Keratinocyte (primary cell): ENCODE measurements around the gene ITIH3. TPM values are rescaled to one million over a fixed set of nuclear protein-coding genes. Genes with fewer than 3 reads are reported as not detected.

Source experiments
- DNase-seq: peaks from one replicate; pipeline ENCODE4 v3.0.0-alpha.2; 2011; ENCODE audit warnings: low read depth, missing footprints, low spot score
- FAIRE-seq: peaks from 2 replicates; lab custom pipeline; 2011; peaks lifted over from hg19 to GRCh38; lab: Jason Lieb, UNC
- H2AFZ ChIP-seq: 2 replicates; pipeline ENCODE4 v1.6.0; 2012; ENCODE audit warnings: low read length, control low read depth, inconsistent platforms; ENCODE audit not compliant: control insufficient read depth
- H3K27ac ChIP-seq: 2 replicates; pipeline ENCODE4 v1.5.1; 2011; ENCODE audit warnings: low read length; ENCODE audit not compliant: control insufficient read depth, insufficient read depth
- H3K27me3 ChIP-seq: 3 replicates; pipeline ENCODE4 v1.6.0; 2011; ENCODE audit warnings: low read length; ENCODE audit not compliant: control insufficient read depth, insufficient read depth; ENCODE audit errors: extremely low read depth
- H3K36me3 ChIP-seq, 2 experiments: 2 replicates in 1 of 2; 3 replicates in 1 of 2; pipeline ENCODE4 v1.5.1; 2011; ENCODE audit warnings: low read length in 2 of 2, mild to moderate bottlenecking in 1 of 2; ENCODE audit not compliant: control insufficient read depth in 2 of 2, insufficient read depth in 2 of 2; ENCODE audit errors: extremely low read depth in 1 of 2
- H3K4me1 ChIP-seq: 3 replicates; pipeline ENCODE4 v1.5.1; 2011; ENCODE audit warnings: low read length; ENCODE audit not compliant: control insufficient read depth, insufficient read depth; ENCODE audit errors: extremely low read depth
- H3K4me2 ChIP-seq: 3 replicates; pipeline ENCODE4 v1.6.0; 2011; ENCODE audit warnings: low read depth, low read length; ENCODE audit not compliant: control insufficient read depth, insufficient read depth; ENCODE audit errors: extremely low read depth
- H3K4me3 ChIP-seq, 3 experiments: fragments of 200-600 bp in 1 of 3; sonication (generic) in 1 of 3; 2 replicates in 2 of 3; 3 replicates in 1 of 3; pipeline ENCODE4 v1.5.1; 2011 to 2016; ENCODE audit warnings: low read length in 3 of 3, mild to moderate bottlenecking in 3 of 3, control low read depth in 2 of 3, inconsistent platforms in 1 of 3, low read depth in 1 of 3, mixed read lengths in 1 of 3, mixed run types in 1 of 3, moderate library complexity in 1 of 3; ENCODE audit not compliant: control insufficient read depth in 2 of 3, insufficient read depth in 2 of 3; ENCODE audit errors: extremely low read depth in 1 of 3
- H3K79me2 ChIP-seq: 2 replicates; pipeline ENCODE4 v1.6.0; 2012; ENCODE audit warnings: low read length; ENCODE audit not compliant: control insufficient read depth, insufficient read depth
- H3K9ac ChIP-seq: 3 replicates; pipeline ENCODE4 v1.6.0; 2011; ENCODE audit warnings: low read length; ENCODE audit not compliant: control insufficient read depth, insufficient read depth; ENCODE audit errors: extremely low read depth
- H3K9me1 ChIP-seq: 3 replicates; pipeline ENCODE4 v1.6.0; 2011; ENCODE audit warnings: low read length; ENCODE audit not compliant: control insufficient read depth, insufficient read depth; ENCODE audit errors: extremely low read depth
- H3K9me3 ChIP-seq: 2 replicates; pipeline ENCODE4 v1.5.1; 2012; ENCODE audit warnings: low read depth, low read length; ENCODE audit not compliant: control insufficient read depth
- H4K20me1 ChIP-seq: 3 replicates; pipeline ENCODE4 v1.6.0; 2011; ENCODE audit warnings: low read length; ENCODE audit not compliant: control insufficient read depth, insufficient read depth; ENCODE audit errors: extremely low read depth
- EZH2 ChIP-seq: IDR thresholded peaks from one replicate; pipeline ENCODE4 v1.6.1; 2012; ENCODE audit warnings: inconsistent platforms, mild to moderate bottlenecking, low read length, moderate library complexity
- dilution Hi-C: fragments of 300-500 bp; cut with MboI; formaldehyde crosslinking; loops from one replicate; pipeline ENCODE4 v1.7.0; 2020; ENCODE audit warnings: low sequenced_read_pairs; ENCODE audit not compliant: extremely low pct_ligation_motif_present
- polyA plus RNA-seq, 5 experiments: library from polyadenylated mRNA; depleted of rRNA in 3 of 5; stranded (reverse) in 3 of 5; stranded (forward) in 1 of 5; unstranded in 1 of 5; fragments of >200 nt; gene quantifications; 1 replicate in 1 of 5; 2 replicates in 3 of 5; 3 replicates in 1 of 5; pipeline versions ENCODE4 v1.2.1 to v1.2.3, GENCODE V29; 2011 to 2012; ENCODE audit warnings: missing spikeins in 2 of 5, low read depth in 1 of 5, low replicate concordance in 1 of 5
- TF ChIP-seq, protein P1 (sequence below), 3 experiments: IDR thresholded peaks in 1 of 3; conservative IDR thresholded peaks in 1 of 3; optimal IDR thresholded peaks in 1 of 3; 2 replicates in 2 of 3; 3 replicates in 1 of 3; pipeline versions ENCODE3 to v1.5.1; 2011; ENCODE audit warnings: low read length in 3 of 3, mild to moderate bottlenecking in 3 of 3, moderate library complexity in 2 of 3, control low read depth in 1 of 3, inconsistent platforms in 1 of 3; ENCODE audit not compliant: insufficient read depth in 2 of 3; ENCODE audit errors: extremely low read depth in 1 of 3

Gene ITIH3
- polyA plus RNA-seq, 1 donor (not counting 4 experiments of a cell fraction or from before 2014, with no cell fraction given): not detected

DNA sequence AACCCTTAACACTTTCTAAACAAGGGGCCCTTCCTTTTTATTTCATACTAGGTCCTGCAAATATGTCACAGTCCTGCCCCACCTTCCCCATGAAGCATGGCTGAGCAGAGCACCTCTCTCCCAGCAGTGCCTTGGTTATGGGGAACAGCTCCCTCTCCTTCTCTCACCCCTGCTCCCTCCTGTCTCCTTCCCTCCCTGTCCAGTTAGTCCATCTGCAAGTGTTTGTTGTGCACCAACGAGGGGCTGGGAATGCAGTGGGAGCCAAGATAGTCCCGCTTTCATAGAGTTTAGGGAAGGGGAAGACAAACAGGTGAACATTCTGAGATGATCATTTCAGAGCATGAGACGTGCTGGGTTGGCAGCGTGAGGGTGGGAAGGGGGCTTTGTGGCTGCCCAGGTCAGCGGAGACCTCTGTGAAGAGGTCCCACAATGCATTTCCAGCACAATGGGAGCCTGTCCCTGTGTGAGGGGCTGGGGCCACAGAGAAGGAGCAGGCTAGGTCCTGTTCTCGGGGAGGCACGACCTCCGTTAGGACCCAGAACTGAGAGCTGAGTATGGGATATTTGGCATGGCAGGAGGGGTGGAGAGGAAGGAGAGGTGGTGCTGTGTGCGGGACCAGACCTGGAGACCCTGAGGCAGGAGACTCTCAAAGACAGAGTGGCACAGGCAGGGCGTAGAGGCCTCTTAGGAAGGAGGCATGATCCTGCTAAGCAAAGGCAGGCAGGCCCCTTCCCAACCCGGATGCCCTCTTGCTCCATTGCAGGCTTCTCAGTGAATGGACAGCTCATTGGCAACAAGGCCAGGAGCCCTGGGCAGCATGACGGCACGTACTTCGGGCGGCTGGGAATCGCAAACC is 5.5 kb upstream of the ITIH3 start:
- no peaks in the 10 kb centered on the region for H3K36me3 ChIP-seq
- FAIRE-seq (no peak), DNase-seq (no peak)
- H3K4me2 ChIP-seq: no peak overlapping the region
- H3K27me3 ChIP-seq: peaks cover 13% of the 10 kb centered on the region
- TF ChIP-seq, protein P1, sequence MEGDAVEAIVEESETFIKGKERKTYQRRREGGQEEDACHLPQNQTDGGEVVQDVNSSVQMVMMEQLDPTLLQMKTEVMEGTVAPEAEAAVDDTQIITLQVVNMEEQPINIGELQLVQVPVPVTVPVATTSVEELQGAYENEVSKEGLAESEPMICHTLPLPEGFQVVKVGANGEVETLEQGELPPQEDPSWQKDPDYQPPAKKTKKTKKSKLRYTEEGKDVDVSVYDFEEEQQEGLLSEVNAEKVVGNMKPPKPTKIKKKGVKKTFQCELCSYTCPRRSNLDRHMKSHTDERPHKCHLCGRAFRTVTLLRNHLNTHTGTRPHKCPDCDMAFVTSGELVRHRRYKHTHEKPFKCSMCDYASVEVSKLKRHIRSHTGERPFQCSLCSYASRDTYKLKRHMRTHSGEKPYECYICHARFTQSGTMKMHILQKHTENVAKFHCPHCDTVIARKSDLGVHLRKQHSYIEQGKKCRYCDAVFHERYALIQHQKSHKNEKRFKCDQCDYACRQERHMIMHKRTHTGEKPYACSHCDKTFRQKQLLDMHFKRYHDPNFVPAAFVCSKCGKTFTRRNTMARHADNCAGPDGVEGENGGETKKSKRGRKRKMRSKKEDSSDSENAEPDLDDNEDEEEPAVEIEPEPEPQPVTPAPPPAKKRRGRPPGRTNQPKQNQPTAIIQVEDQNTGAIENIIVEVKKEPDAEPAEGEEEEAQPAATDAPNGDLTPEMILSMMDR (optimal IDR thresholded peaks at IDR 0.05 in 1 of 3, IDR thresholded peaks at IDR 0.05 in 1 of 3, conservative IDR thresholded peaks at IDR 0.05 in 1 of 3; ENCODE audit: extremely low read depth in 1 of 3, insufficient read depth in 2 of 3, low read length in 3 of 3): no peak
- no peak for TF ChIP-seq EZH2
- dilution Hi-C loops: no loop called here
- no peak overlapping the region for H3K9ac ChIP-seq
- H3K4me1 ChIP-seq: no peaks in the 10 kb centered on the region
- no peaks in the 10 kb centered on the region for H3K9me3 ChIP-seq
- H3K79me2 ChIP-seq: no peaks in the 10 kb centered on the region
- H4K20me1 ChIP-seq: no peaks in the 10 kb centered on the region
- H2AFZ ChIP-seq: no peak overlapping the region
- H3K9me1 ChIP-seq: no peaks in the 10 kb centered on the region
- H3K4me3 ChIP-seq: no peak overlapping the region
- H3K27ac ChIP-seq: no peak overlapping the region

DNA sequence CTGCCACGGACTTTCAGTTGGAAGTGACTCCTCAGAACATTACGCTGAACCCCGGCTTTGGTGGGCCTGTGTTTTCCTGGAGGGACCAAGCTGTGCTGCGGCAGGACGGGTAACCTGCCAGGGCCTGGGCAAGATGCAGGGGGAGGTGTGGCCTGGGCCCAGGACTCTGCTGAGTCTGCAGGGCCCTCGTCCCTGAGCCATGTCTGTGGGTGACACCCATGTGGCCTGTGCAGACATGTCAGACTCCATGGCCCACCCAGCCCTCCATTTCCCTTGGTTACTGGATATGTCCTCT is 4.9 kb upstream of the ITIH3 start:
- Histone ChIP-seq H3K9me1 (no peaks in the 10 kb centered on the region), H3K27ac (no peak overlapping the region), H3K79me2 (no peaks in the 10 kb centered on the region), H3K9ac (no peak overlapping the region), H4K20me1 (no peaks in the 10 kb centered on the region), H3K4me2 (no peak overlapping the region), H3K36me3 (no peaks in the 10 kb centered on the region), H3K9me3 (no peaks in the 10 kb centered on the region), H2AFZ (no peak overlapping the region), H3K4me1 (no peaks in the 10 kb centered on the region), H3K27me3 (peaks cover 13% of the 10 kb centered on the region), H3K4me3 (no peak overlapping the region)
- dilution Hi-C loops: no loop called here
- FAIRE-seq (no peak), DNase-seq (no peak)
- no peak for TF ChIP-seq EZH2
- TF ChIP-seq, protein P1 (optimal IDR thresholded peaks at IDR 0.05 in 1 of 3, IDR thresholded peaks at IDR 0.05 in 1 of 3, conservative IDR thresholded peaks at IDR 0.05 in 1 of 3; ENCODE audit: extremely low read depth in 1 of 3, insufficient read depth in 2 of 3, low read length in 3 of 3): no peak
